NCI-H1048 (cell line): ENCODE results near the gene QSOX1.

Experiments
- DNase-seq: peaks from one replicate; lab custom pipeline; 2025; lab: John Stamatoyannopoulos, UW

The QSOX1 gene

DNA sequence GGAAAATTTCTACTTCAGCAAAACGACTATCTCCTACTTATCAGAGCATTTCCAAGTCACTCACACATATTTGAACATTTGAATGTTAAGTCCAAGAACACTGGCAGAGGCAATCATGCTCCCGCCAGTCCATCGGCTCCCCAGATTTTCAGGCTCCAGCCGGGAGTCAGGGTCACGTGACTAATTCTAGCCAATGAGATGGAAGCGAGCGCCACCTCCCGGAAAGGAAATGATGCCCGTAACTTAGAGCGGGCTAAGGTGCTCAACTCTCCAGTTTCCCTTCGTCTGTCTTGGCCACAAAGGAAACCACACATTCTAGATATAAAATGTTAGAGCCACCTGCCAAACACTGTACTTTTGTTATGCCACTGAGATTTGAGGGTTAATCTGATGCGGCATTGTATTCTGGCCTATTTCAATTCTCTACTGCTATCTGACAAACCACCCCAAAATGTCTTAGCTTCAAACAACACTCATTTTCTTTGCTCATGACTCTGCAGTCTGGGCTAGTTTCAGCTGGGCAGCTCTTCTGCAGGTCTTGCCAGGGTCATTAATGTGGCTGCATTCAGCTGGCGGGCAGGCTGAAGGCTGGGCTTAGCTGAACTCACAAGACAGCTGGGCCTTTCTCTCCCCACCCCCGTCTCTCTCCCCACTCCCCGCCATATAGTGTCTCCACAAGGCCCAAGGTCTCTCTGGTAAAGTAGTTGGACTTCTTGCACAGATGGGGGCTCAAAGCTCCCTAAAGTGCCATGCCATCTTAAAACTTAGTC, 58.9 kb downstream of the QSOX1 start:
- DNase-seq = no peak

DNA sequence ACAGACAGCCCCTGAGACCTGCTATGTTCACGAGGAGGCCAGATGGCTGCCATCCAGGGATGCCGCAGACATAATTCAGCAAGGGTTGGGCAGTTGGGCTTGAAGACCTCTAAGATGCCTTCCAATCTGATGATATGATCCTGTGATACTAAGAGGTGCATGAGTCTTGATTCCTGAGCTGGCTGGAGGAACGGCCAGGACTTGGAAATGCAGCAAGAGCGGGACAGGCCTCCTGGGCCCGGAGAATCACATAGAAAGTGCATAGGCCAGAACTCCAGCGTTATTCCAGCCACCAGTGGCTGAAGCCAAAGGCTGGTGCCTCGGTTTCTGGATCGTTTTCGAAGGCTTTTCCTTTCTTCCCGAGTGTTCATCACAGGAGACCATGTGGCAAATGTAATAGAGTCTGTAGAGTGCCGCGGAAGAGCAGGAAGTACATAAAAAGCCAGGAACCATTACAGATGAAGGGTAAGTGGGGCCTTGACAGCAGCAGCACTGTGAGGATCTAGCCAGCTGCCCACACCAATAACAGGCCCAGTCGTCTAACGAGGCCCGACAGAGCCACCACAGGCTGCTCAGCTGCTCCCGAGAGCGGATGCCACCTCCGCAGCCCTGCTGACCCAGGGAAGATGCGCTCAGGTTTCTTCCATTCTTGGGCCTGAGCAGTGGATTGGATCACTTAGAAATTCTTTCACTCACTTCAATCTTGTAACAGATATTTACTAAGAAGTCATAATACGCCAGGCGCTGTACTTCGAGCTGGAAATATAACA, 61.4 kb downstream of the QSOX1 start:
- DNase-seq = no peak

DNA sequence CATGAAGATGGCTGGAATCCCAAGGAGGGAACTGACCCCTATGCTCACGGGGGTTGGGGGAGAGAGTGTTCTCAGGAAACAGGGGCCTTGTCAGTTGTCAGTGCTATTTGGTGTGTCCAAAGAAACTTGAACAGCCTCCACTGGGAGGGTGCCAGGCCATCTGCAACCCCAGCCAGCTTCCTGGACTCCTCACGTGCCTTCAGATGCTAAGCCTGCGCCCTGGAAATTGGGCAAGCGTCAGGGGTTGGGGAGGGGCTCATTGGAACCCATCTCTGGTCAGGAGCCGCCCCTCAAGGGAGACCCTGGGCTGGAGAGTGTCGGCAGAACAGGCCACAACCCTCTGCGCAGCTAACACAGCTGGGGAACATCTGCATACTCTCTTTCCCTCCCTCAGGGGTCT, 62.3 kb downstream of the QSOX1 start:
- DNase-seq = no peak

DNA sequence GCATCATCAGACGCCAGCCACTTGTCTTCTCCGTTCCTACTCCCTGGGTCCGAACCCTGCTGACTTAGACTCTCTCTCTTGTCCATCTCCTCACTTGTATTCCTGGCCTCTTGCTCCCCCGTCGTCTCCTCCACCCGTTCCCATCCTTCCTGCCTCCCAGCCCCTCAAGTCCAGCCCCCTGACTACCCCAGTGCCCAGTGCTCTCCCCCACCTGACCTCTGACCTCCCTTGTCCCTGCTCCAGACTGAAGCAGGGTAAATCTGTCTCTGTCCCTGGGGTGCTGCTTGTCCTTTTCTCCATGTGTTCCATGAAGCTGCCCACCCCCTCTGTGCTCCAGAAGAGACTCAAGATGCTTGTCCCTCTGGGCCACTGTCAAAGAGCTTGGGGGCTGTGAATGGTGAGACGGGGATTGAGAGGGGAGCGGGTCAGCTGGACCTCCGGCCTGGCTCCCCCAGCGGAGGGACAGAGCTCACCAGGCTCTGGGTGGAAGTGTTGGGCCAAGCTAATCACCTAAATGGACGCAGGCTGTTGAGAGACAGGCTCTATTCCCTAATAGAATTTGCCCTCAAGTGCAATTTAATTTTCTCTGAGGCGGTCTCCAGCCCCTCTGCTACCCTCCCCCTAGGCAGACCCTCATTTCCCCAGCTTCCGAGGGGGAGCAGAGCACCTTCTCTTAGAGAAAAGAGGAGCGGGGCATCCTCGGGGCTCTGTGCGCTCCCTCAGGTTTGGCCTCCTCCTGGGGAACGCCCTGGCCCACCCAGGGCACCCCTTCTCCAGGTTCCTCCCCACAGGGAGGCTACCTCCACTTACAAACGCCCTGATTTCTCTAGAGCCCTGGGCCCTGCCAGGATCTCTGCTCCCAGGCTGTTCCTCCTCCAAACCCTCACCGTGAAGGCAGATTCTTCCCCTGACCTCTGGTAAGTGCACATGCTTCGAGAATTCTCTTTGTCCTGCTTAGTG, 64.4 kb downstream of the QSOX1 start:
- no peak for DNase-seq

DNA sequence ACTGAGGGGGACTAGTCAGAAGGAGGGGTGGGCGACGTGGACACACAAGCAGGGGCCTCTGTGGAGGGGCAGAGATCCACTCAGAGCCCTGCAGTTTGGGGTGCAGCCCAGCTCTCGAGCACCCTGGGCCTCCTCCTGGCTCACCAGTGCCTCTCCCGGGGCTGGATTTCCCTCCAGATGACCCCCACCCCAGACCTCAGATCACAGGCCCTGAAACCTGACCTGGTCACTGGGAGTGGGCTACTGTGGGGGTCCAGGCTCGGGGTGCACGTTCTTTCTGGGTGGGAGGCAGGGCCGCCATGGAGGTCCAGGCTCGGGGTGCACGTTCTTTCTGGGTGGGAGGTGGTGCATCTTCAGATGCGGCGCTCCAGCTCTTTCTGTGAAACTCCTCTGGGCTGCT, 65.1 kb downstream of the QSOX1 start:
- DNase-seq = no peak

DNA sequence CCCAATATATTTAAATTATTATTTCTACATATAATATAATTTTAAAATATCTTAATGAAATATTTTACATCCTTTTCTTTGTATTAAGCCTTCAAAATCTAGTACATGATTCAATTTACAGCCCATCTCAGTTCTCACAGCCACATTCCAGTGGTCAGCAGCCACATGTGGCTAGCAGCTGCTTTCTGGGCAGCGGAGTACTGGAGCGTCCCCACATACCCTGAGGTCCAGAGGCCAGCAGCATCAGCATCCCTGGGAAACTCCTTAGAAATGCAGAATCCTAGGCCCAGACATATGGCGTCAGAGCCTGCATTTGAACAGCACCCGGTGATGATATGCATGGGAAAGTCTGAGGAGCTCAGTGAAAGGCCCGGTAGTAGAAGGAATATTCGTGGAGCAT, 66.8 kb downstream of the QSOX1 start:
- DNase-seq = no peak

DNA sequence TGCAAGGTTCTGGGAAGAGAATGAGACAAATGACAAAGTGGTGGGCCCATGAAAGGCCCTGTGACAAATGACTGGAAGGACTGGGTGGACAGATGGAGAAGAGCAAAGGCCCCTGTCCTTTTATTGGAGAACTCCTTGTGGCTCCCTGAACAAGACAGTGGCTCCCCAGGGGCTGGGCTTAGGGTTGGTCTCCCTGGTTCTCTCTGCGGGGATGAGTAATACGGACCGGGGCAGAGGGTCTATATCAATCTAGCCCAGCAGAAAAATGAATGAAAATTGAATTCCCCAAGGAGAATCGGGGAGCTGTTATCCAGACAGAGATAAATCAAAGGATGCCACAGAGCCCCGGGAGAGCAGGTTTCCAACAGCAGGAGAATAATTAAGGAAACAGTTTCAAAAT, 70.2 kb downstream of the QSOX1 start:
- DNase-seq = no peak

DNA sequence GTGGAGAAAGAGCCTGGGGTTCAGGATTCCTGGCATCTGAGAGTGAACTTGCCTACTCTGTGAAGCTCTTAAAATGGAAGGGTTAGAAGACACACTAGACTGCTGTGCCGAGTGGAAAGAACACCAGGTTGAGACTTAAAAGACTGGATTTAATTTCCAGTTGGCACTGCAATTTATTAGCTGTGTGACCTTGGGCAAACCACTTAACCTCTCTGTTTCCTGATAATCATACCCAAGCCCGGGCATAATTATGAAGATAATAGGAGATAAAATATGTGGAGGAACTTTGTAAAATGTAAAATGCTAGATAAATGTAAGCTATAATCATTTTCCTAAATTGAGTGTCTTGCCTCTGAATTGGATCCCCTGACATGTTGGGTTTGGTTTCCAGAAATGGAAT, 70.7 kb downstream of the QSOX1 start:
- no peak for DNase-seq

DNA sequence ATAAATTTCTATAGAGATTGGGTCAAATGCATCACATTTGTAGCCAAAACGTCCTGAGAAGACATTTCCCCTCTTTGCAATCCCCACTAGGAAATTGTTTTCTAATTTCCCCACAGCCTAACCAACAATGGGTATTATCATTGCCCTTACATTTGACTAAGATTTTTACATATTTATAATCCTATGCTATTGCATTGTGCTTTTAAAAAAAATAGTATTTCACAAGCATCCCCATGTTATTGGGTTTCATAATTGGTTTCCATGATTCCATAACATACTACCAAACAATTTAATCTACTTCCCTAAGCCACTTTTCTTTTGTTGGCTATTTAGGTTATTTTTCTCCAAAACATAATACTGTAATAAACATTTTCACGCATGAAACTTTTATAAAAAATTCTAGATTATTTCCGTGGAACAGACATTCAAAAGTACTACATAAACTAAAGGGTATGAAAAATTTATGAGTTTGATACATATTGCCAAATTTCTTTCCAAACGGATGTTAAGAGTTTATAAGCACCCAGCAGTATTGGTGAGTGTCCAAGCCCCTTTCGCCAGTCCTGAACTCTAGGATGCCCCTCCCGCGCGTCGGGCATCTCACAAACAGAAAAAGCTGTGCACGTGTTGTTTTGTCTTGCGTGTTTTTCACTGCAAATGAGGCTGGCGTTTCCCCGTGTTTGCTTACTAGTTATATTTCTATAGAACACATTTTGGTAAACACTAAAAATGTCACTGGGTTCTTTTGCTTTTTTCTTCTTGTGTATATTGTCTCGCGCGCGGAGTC, 73.4 kb downstream of the QSOX1 start:
- DNase-seq = no peak

DNA sequence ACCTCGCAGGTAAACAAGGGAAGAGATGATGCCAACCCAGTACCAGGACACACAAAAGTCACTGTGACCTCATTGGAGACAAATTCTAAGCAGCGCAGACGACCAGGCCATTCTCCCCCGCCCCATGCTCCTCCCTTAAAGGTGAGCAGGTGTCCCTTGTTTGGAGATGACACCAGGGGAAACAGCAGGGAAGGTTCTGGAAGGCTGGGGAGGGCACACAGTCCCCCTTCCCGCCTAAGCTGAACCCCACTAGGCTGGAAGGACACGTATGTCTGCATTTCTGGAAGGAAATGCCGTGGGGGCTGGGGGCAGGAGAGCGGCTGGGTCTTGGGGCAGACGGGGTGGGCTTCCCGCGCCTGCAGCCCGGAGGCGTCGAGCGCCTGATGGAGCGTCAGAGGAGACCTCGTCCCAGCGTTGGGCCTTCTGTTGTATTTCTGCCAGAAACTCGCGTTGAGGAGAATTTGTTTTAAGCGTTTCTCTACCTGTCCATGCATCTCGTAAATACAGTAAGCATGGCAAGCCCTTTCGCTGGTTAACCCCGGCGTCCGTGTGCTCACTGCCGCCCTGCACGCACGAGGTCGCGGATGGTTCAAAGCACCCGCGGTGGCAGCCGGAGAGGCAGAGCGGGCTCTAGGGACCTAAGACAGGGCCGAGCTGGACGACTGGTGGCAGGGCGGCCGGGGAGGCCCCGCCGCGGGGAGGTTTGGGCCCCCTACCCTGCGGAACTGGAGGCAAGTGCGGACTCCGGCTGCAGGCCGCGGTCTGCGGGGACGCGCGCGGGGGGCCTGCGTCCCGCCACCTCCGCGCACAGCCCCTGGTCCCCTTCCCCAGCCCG, 74.2 kb downstream of the QSOX1 start:
- DNase-seq = no peak

DNA sequence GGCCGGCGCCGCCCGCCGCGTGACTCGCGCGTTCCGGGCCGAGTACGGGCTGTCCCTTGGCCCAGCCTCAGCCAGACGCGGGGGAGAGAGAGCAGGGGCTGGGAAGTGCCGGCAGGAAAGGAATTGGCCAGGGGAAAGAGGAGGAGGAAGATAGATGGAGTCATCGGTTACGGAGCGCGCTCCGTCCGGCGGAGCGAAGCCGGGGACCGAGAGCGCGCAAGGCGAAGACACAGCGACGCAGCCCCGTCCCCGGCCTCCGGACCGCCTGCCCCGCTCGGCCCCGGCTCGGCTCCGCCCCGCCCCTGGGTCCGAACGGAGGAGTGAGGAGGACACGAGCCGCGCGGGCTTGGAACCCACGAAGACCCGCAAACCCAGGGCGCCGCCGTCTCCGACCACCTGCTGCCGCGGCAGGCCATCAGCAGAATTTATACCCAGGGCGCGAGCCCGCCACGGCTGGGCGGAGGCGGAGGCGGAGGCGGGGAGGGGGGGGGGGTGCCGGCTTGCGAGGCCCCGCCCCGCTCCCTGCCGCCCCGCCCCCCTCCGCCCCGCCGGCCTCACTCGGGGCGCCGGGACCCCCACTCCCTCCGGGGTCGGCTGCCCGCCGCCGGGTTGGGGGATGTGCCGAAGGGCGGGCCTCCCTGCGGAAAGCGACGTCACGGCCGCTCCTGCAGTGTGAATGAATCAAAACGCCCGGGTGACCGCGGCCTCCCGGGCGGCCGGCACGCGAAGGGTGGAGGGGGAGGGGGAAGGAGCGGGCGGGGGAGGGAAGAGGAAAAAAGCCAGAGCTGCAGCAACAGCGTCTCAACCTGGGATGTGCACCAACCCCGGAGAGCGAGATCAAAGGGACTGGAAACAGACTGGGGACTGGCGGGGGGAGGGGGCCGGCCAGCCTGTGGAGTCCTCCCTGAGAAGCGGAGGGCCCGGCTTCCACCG, 75.1 kb downstream of the QSOX1 start, which contains the start of gene LHX4:
LHX4 (plus strand) TSS at position 782 of the 933 bp plus-strand sequence. CDS start 266 bp downstream, outside the sequence.
- no peak for DNase-seq

DNA sequence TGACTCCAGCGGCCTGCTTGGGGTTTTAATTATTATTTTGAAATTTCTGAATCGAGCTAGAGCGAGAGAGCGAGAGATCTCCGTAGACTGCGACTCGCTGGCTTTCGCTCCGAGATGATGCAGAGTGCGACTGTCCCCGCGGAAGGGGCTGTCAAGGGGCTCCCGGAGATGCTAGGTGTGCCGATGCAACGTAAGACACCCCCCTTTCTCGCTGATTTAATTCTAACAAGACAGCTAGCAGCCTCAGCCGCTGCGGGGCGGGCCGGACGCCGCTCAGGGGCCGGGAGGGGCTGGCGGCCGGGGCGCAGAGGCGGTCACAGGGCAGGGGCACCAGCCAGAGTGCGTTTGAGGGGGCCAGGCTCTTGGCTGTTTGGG, 75.7 kb downstream of the QSOX1 start:
- no peak for DNase-seq

DNA sequence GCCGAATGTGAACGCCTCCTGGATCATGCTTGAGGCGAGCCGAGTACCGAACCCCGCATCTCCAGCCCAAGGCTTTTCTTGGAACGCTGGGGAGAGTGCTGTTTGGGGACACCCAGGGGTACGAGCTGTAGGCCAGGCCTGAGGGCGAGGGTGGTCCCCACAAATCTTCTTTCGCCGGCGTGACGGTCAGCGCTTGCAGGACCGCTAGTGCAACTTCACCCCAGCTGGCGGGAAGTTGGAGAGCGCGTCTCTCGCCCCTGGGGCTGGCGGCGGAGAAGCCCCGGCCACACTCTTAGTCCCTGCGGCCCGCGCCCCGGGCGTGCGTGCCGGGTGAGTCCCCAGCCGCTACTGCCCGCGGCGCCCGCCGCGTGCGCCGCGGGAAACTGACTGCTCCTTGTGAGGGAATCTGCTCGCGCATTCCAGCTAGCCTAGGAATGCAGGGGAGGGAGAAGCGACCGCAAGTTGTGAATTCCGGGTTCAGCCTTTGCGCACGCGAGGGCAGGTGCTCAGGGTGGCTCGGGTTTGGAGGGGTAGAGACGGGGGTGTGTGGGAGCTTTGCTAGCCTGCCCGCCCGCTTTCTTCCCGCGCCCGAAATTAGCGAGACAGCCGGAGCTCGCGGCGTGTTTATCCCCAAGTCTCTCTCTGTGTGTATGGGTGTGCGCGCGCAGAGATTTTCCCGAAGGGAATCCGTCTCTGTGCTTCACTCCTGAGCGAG, 76.3 kb downstream of the QSOX1 start:
- no peak for DNase-seq

DNA sequence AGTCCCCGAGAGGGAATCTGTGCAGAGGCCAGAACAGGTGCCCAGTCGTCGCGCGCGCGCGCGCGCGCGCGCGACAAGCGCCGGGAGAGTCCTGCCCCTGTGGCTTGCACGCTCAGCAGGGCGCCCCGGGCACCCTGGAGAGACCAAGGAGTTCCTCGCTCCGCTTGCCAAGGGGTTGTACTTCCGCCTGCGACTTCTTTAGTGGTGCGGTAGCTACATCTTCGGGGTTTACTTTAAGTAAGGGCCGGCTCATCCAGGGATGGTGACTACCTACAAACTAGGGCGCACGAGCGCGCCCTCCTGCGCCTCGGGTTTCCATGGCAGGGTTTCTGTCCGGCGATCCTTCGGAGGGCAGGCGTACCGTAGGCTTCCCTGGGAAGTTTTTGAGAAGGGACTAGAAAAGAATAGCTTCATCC, 76.8 kb downstream of the QSOX1 start:
- DNase-seq = no peak

DNA sequence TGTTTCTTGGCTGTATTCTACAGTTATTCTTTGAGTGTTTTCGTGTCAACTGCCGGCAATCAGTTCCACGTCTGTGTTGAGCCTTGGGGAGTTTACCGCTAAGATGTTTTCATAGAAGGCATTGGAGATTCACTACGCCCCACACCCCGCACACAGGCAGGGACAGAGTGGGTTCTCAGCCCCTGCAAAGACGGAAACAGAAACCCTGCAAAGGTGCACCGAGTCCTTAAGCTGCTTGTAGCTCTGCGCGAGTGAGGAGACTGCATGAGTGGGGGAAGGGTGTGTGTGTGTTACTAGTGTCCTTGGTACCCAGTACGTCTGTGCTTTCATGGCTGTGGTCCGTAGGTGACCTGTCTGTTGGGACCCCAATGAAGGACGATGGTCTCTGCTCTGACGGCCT, 77.3 kb downstream of the QSOX1 start:
- DNase-seq = no peak

DNA sequence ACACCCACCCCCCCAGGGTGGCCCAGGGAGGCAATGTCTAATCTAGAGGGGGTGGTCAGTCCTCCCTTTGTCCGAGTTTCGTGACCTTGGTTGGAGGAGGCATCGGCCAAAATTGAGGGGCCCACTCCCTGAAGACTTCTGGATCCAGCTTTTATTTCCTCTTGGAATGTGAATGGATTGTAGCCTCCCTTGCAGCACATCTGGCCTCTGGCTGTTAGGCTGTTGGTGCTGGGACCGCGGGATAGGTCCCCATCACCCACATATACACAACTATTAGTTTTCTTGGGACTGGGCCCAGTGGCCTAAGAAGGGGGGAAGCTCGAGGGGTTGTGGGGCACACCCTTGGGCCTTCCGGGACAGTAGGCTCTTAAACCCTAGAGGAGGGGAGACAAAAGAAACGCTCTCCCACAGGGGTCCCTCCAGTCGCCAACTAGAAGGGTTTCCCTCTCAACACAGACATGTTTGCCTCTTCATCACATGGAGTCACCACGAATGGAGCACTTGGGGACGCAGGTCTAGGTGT, 77.9 kb downstream of the QSOX1 start:
- no peak for DNase-seq

DNA sequence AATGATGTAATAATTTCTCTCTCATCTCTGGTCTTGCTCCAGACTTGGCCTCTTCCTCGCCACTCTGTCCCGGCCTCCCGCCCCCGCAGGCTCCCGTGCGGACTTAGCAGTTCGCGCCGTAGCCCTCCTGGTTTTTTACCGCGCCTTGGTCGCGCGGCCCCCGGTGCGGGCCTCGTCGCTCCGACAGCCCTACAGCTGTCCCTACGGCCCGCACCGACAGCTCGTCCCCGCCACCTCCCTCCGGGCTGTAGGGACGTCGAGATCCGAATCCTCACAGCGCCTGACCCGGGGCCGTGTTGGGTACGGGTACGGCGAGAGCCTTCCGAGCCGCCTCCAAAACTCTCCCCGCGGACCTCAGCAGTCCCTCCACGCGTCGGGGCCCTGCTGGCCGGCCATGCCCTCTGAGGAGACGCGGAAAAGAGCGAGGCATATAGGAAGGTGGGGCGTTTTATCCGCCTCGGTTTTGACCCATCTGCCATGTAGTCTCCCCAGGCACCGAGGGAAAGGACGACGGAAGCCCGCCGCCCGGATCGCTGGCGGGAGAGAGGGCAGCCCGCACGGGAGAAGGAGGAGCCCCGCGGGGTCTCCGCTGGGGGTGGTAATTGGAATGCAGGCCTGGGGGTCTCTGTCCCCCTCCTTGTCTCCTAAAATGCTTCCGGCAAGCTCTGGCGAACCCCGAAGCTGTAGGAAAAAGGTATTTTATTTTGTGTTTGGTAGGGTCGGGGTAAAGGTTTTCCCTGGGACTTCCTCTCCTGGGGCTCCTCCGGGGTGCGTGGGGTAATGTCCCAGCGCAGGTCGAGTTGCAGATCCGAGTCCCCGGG, 78.7 kb downstream of the QSOX1 start:
- no peak for DNase-seq
